ENCODE measurements around the gene RPL21.

Gene RPL21

DNA sequence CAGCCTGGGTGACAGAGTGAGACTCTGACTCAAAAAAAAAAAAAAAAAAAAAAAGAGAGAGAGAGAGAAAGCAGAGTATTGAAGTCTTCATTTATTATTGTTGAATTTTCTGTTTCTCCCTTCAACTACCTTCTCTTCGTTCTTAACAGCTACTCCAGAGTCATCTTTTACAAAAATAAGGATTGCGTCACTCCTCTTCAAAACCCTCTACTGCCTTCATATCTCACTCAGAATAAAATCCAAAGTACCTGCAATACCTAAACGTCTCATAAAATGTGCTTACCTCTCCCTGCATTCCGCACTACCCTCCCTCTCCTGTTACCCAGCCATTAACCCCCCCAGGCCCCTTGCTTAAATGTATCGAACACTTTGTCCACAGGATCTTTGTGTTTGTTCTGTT is 17.4 kb upstream of the RPL21 start:
- TF ChIP-seq, protein P1, sequence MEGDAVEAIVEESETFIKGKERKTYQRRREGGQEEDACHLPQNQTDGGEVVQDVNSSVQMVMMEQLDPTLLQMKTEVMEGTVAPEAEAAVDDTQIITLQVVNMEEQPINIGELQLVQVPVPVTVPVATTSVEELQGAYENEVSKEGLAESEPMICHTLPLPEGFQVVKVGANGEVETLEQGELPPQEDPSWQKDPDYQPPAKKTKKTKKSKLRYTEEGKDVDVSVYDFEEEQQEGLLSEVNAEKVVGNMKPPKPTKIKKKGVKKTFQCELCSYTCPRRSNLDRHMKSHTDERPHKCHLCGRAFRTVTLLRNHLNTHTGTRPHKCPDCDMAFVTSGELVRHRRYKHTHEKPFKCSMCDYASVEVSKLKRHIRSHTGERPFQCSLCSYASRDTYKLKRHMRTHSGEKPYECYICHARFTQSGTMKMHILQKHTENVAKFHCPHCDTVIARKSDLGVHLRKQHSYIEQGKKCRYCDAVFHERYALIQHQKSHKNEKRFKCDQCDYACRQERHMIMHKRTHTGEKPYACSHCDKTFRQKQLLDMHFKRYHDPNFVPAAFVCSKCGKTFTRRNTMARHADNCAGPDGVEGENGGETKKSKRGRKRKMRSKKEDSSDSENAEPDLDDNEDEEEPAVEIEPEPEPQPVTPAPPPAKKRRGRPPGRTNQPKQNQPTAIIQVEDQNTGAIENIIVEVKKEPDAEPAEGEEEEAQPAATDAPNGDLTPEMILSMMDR (IDR thresholded peaks at IDR 0.05; ENCODE audit: low read length, missing control alignments) = no peak
- DNase-seq (ENCODE audit: low read depth) = no peak
- H3K4me3 ChIP-seq (replicated peaks; ENCODE audit: low read depth, low read length) = no peak overlapping the region

DNA sequence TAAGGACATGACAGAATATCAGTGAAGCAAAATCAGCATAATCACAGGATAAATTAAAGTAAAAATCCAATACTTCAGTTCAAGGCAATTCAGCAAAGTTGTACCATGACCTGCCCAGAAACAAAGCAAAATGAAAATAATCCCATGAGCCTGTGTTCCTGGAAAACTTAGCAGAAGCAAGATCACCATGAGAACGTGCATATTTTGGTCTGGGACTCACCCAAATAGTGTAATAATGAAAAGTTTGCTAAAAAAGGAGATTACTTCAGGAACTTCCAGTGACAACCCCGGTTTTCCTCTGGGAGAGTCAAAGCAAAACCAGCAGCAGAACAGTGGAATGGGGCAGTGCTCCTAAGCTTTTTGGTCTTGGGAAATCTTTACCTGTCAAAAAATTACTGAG is 14.9 kb upstream of the RPL21 start:
- DNase-seq (ENCODE audit: low read depth) = no peak
- no peak overlapping the region for H3K4me3 ChIP-seq (replicated peaks; ENCODE audit: low read depth, low read length)
- TF ChIP-seq, protein P1 (IDR thresholded peaks at IDR 0.05; ENCODE audit: low read length, missing control alignments) = no peak

DNA sequence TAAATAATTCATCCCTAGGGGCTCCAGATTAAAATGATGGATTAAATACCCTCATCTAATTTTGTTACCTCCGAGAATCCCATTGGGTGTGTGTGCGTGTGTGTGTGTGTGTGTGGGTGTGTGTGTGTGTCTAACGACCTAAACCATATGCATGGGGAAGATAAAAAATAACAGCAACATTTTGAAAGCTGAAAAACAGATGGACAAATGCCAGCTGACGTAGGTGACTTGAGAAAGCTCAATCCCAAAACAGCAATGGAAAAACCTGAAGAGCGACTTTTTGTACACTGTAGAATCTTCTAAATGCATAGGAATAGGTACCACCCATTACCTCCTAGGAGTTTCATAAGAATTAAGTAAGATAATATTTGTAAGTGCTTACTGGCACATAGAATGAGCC is 8.7 kb upstream of the RPL21 start:
- no peak overlapping the region for H3K4me3 ChIP-seq (replicated peaks; ENCODE audit: low read depth, low read length)
- TF ChIP-seq, protein P1 (IDR thresholded peaks at IDR 0.05; ENCODE audit: low read length, missing control alignments) = no peak
- DNase-seq (ENCODE audit: low read depth) = no peak

DNA sequence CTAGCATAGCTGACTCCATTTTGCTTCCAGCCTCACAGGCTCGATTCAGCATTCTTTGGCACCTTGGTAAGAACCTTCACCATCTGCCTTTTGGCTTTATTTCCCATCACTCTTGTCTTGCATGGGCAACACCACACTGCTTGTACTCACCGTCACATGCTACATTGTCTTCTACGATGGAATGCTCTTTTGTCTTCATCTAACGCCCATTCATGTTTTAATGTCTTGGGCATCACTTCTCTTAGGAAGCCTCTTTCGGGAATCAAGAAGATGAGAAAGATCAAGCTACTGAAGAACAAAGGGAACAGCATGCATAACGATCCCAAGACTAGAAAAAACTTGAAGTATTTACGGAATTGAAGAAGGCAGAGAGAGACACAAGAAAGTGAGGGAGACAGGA is 5.7 kb upstream of the RPL21 start:
- H3K4me3 ChIP-seq (replicated peaks; ENCODE audit: low read depth, low read length) = no peak overlapping the region
- TF ChIP-seq, protein P1 (IDR thresholded peaks at IDR 0.05; ENCODE audit: low read length, missing control alignments) = no peak
- DNase-seq (ENCODE audit: low read depth) = no peak

DNA sequence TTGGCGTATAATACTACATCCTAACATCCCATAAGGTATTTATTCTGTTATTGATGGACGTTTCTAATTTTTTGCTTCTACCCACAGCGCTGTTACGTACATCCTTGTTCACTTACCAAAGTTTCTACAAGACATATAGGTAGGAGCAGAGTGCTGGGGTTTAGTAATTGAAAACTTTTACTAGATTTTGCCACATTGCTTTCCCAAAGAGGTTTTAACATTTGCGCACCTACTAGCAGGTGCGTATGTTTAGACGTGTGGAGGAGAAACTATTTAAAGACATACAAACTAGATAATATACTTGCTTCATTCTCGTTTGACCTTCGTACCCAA is 559 bp upstream of the RPL21 start:
- no peak for DNase-seq (ENCODE audit: low read depth)
- TF ChIP-seq, protein P1 (IDR thresholded peaks at IDR 0.05; ENCODE audit: low read length, missing control alignments) = no peak
- H3K4me3 ChIP-seq (replicated peaks; ENCODE audit: low read depth, low read length) = peak overlapping the region; percentile 85

DNA sequence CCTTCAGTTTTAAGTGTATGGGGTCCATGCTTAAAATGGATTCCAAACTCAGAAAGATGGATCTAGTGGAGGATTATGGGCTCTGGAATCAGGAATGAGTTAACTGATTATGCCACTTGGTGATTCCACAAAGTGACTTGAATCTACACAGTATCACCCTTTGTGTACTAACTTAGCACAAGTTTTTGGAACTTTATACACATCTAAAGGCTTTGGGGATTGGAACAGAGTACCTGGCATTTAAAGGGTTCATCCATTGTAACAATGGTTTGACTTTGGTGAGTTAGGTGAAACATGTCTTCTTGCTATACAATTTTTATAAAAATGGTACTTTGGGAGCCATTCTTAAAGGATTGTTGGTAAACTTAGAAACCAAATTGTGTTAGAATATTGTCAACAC is 1.1 kb downstream of the RPL21 start:
- H3K4me3 ChIP-seq (replicated peaks; ENCODE audit: low read depth, low read length) = peak overlapping the region; percentile 85
- no peak for DNase-seq (ENCODE audit: low read depth)
- TF ChIP-seq, protein P1 (IDR thresholded peaks at IDR 0.05; ENCODE audit: low read length, missing control alignments) = no peak

DNA sequence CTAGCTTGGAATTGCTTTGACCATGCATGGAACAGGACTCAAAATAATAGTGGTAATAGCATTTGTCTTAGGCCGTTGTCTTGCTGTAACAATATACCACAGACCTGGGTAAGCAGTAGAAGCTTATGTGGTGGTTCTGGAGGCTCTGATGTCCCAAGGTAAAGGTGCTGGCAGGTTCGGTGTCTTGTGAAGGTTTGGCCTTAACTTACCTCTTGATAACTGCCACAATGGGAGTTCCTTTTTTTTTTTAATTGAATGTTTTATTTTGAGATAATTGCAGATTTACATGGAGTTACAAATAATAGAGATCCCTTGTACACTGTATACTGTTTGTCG is 5.8 kb downstream of the RPL21 start:
- TF ChIP-seq, protein P1 (IDR thresholded peaks at IDR 0.05; ENCODE audit: low read length, missing control alignments) = no peak
- no peak overlapping the region for H3K4me3 ChIP-seq (replicated peaks; ENCODE audit: low read depth, low read length)
- DNase-seq (ENCODE audit: low read depth) = no peak
